Stimulated activated naive CD8-positive, alpha-beta T cell treated with anti-CD3 and anti-CD28 coated beads, Interleukin-15, amount 100 ng/mL, for 72 hours (primary cell): ENCODE measurements around the gene CORO2B.

ENCODE experiments used
- ATAC-seq: fragments of 150-1000 bp; cut with Tn5 transposase; 2 replicates; pipeline ENCODE4 v1.10.0; 2021; ENCODE audit warnings: mild to moderate bottlenecking, moderate library complexity
- DNase-seq, 2 donors: peaks; one replicate each; pipeline ENCODE4 v3.0.0; 2021 to 2022
- H3K27ac Mint-ChIP-seq, 2 donors: one replicate each; pipeline ENCODE4 v1.8.0; 2022; ENCODE audit warnings: mild to moderate bottlenecking in 2 of 2, mixed read lengths in 2 of 2, moderate library complexity in 2 of 2
- H3K27me3 Mint-ChIP-seq: one replicate; pipeline ENCODE4 v1.8.0; 2022; ENCODE audit warnings: mixed read lengths
- H3K4me1 Mint-ChIP-seq: one replicate; pipeline ENCODE4 v1.8.0; 2022; ENCODE audit warnings: mild to moderate bottlenecking, mixed read lengths
- H3K4me3 Mint-ChIP-seq, 2 donors: one replicate each; pipeline ENCODE4 v1.8.0; 2022; ENCODE audit warnings: mild to moderate bottlenecking in 2 of 2, mixed read lengths in 2 of 2, moderate library complexity in 1 of 2
- H3K9me3 Mint-ChIP-seq, 2 donors: one replicate each; pipeline ENCODE4 v1.8.0; 2022; ENCODE audit warnings: mixed read lengths in 2 of 2

The CORO2B gene

GRCh38 chr15:68578980-68579935, at the start of gene CORO2B:
Gene CORO2B (plus strand): TSS chr15:68578993. CDS start chr15:68579263, 270 bp downstream.
- H3K27me3 Mint-ChIP-seq = peaks cover 70% of the 10 kb centered on the region
- no peaks in the 10 kb centered on the region for H3K9me3 Mint-ChIP-seq
- H3K4me3 Mint-ChIP-seq = peak within 1 kb of the TSS; percentile 73 to 79
- peaks cover 19% of the 10 kb centered on the region for H3K4me1 Mint-ChIP-seq
- DNase-seq = no peak
- peak; percentile 31 for ATAC-seq
- H3K27ac Mint-ChIP-seq = no peak within 1 kb of the TSS

- no peak for DNase-seq
These were observed 47.2 kb upstream of the CORO2B start for GRCh38 chr15:68531387-68532179.

GRCh38 chr15:68536331-68537095, 42.3 kb upstream of the CORO2B start:
- Mint-ChIP-seq H3K9me3 (peaks cover 22 to 27% of the 10 kb centered on the region in 2 donors), H3K27me3 (peaks cover 24% of the 10 kb centered on the region), H3K4me3 (no peak overlapping the region), H3K27ac (peak overlapping the region in 1 of 2 donors; percentile 81), H3K4me1 (no peaks in the 10 kb centered on the region)
- no peak for ATAC-seq
- no peak for DNase-seq

More at GRCh38 chr15:68531387-68532179, 47.2 kb upstream of the CORO2B start:
- Mint-ChIP-seq H3K9me3 (peaks cover 22 to 35% of the 10 kb centered on the region in 2 donors), H3K27me3 (peaks cover 37% of the 10 kb centered on the region), H3K4me3 (no peak overlapping the region), H3K4me1 (peaks cover 27% of the 10 kb centered on the region), H3K27ac (no peak overlapping the region)
- no peak for ATAC-seq

GRCh38 chr15:68537097-68537496, 41.7 kb upstream of the CORO2B start:
- H3K27ac Mint-ChIP-seq = no peak overlapping the region
- H3K27me3 Mint-ChIP-seq = peaks cover 29% of the 10 kb centered on the region
- DNase-seq = no peak
- H3K4me3 Mint-ChIP-seq = no peak overlapping the region
- H3K4me1 Mint-ChIP-seq = no peaks in the 10 kb centered on the region
- no peak for ATAC-seq
- H3K9me3 Mint-ChIP-seq = peaks cover 20 to 26% of the 10 kb centered on the region in 2 donors

- Mint-ChIP-seq H3K27ac (no peak overlapping the region), H3K4me1 (no peaks in the 10 kb centered on the region), H3K27me3 (peaks cover 33% of the 10 kb centered on the region), H3K4me3 (no peak overlapping the region), H3K9me3 (peaks cover 16 to 22% of the 10 kb centered on the region in 2 donors)
- ATAC-seq = no peak
- DNase-seq = no peak
These were observed 41.3 kb upstream of the CORO2B start for GRCh38 chr15:68537506-68537905.

GRCh38 chr15:68538311-68538710, 40.5 kb upstream of the CORO2B start:
- Mint-ChIP-seq H3K27me3 (peaks cover 39% of the 10 kb centered on the region), H3K4me3 (no peak overlapping the region), H3K4me1 (no peaks in the 10 kb centered on the region), H3K9me3 (peaks cover 8 to 14% of the 10 kb centered on the region in 2 donors), H3K27ac (no peak overlapping the region)
- no peak for ATAC-seq
- no peak for DNase-seq

GRCh38 chr15:68541743-68542142, 37.0 kb upstream of the CORO2B start:
- Mint-ChIP-seq H3K27ac (peak overlapping the region in 1 of 2 donors; percentile 1), H3K27me3 (peaks cover 42% of the 10 kb centered on the region), H3K4me1 (no peaks in the 10 kb centered on the region), H3K4me3 (no peak overlapping the region), H3K9me3 (no peaks in the 10 kb centered on the region)
- DNase-seq (no peak), ATAC-seq (no peak)

- H3K27ac Mint-ChIP-seq = no peak overlapping the region
- H3K9me3 Mint-ChIP-seq = no peaks in the 10 kb centered on the region
- peaks cover 42% of the 10 kb centered on the region for H3K27me3 Mint-ChIP-seq
- H3K4me3 Mint-ChIP-seq = no peak overlapping the region
- ATAC-seq = no peak
- no peak for DNase-seq
- no peaks in the 10 kb centered on the region for H3K4me1 Mint-ChIP-seq
These were observed 36.4 kb upstream of the CORO2B start for GRCh38 chr15:68542348-68542747.

- peaks cover 42% of the 10 kb centered on the region for H3K27me3 Mint-ChIP-seq
- no peak overlapping the region for H3K4me3 Mint-ChIP-seq
- H3K4me1 Mint-ChIP-seq = no peaks in the 10 kb centered on the region
- DNase-seq = no peak
- ATAC-seq = no peak
- H3K27ac Mint-ChIP-seq = no peak overlapping the region
- no peaks in the 10 kb centered on the region for H3K9me3 Mint-ChIP-seq
These were observed 36.0 kb upstream of the CORO2B start for GRCh38 chr15:68542771-68543164.

GRCh38 chr15:68543165-68544008, 35.4 kb upstream of the CORO2B start:
- ATAC-seq (no peak), DNase-seq (no peak)
- Mint-ChIP-seq H3K27ac (peak overlapping the region in 1 of 2 donors; percentile 63), H3K4me3 (no peak overlapping the region), H3K27me3 (peaks cover 42% of the 10 kb centered on the region), H3K4me1 (no peaks in the 10 kb centered on the region), H3K9me3 (no peaks in the 10 kb centered on the region)

GRCh38 chr15:68546318-68546717, 32.5 kb upstream of the CORO2B start:
- Mint-ChIP-seq H3K27ac (no peak overlapping the region), H3K4me1 (no peaks in the 10 kb centered on the region)
- no peak for ATAC-seq

GRCh38 chr15:68548364-68548763, 30.4 kb upstream of the CORO2B start:
- Mint-ChIP-seq H3K9me3 (no peaks in the 10 kb centered on the region), H3K27me3 (peaks cover 40% of the 10 kb centered on the region), H3K4me3 (no peak overlapping the region), H3K4me1 (no peaks in the 10 kb centered on the region), H3K27ac (no peak overlapping the region)
- ATAC-seq (no peak), DNase-seq (no peak)

More at GRCh38 chr15:68546318-68546717, 32.5 kb upstream of the CORO2B start:
- H3K4me3 Mint-ChIP-seq = no peak overlapping the region
- no peaks in the 10 kb centered on the region for H3K9me3 Mint-ChIP-seq
- no peak for DNase-seq
- H3K27me3 Mint-ChIP-seq = peaks cover 46% of the 10 kb centered on the region

GRCh38 chr15:68550004-68550403, 28.8 kb upstream of the CORO2B start:
- no peak for DNase-seq
- Mint-ChIP-seq H3K27ac (no peak overlapping the region), H3K9me3 (no peaks in the 10 kb centered on the region), H3K4me3 (no peak overlapping the region), H3K27me3 (peaks cover 40% of the 10 kb centered on the region), H3K4me1 (no peaks in the 10 kb centered on the region)
- no peak for ATAC-seq

- Mint-ChIP-seq H3K27me3 (peaks cover 47% of the 10 kb centered on the region), H3K4me1 (no peaks in the 10 kb centered on the region)
These were observed 28.1 kb upstream of the CORO2B start for GRCh38 chr15:68550498-68551295.

More at GRCh38 chr15:68550498-68551295, 28.1 kb upstream of the CORO2B start:
- DNase-seq (peak; percentile 53 to 63), ATAC-seq (peak; percentile 45)
- Mint-ChIP-seq H3K27ac (no peak overlapping the region), H3K4me3 (no peak overlapping the region), H3K9me3 (no peaks in the 10 kb centered on the region)
